WI38 (cell line): ENCODE results near the gene GHR.

Source experiments
- H3K4me3 ChIP-seq: 2 replicates; pipeline ENCODE4 v1.5.1; 2011; ENCODE audit warnings: low read depth, mild to moderate bottlenecking, control low read depth, low read length
- TF ChIP-seq, protein P1 (sequence below): IDR thresholded peaks from 2 replicates; pipeline ENCODE4 v1.5.1; 2012; ENCODE audit warnings: low read depth, mild to moderate bottlenecking, control low read depth, low read length

Gene GHR

DNA sequence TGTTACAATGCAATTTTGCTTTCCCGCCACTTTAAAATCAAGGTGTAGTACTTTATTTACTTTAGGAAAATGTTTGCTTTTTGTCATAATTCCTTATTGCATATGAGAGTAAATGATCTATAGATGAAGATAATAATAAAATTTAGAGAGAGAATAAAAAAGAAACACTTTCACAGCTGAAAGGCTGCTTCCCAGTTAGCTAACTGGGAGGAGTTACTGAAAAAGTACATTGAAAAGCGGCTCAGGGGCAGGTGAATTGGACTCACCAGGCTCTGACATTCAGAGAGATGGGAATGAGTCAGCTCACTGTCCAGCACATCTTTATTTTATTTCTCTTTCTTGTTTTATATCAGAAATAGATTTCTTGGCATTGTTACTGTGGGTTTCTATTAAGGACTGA, 201.7 kb downstream of the GHR start:
- TF ChIP-seq, protein P1, sequence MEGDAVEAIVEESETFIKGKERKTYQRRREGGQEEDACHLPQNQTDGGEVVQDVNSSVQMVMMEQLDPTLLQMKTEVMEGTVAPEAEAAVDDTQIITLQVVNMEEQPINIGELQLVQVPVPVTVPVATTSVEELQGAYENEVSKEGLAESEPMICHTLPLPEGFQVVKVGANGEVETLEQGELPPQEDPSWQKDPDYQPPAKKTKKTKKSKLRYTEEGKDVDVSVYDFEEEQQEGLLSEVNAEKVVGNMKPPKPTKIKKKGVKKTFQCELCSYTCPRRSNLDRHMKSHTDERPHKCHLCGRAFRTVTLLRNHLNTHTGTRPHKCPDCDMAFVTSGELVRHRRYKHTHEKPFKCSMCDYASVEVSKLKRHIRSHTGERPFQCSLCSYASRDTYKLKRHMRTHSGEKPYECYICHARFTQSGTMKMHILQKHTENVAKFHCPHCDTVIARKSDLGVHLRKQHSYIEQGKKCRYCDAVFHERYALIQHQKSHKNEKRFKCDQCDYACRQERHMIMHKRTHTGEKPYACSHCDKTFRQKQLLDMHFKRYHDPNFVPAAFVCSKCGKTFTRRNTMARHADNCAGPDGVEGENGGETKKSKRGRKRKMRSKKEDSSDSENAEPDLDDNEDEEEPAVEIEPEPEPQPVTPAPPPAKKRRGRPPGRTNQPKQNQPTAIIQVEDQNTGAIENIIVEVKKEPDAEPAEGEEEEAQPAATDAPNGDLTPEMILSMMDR, result no peak
- H3K4me3 ChIP-seq, result no peak overlapping the region

- TF ChIP-seq, protein P1, result no peak
- H3K4me3 ChIP-seq, result no peak overlapping the region
Observed at GRCh38 chr5:42626462-42626861, 203.2 kb downstream of the GHR start.

- TF ChIP-seq, protein P1, result no peak
Observed at GRCh38 chr5:42628821-42629220, 205.6 kb downstream of the GHR start.

DNA sequence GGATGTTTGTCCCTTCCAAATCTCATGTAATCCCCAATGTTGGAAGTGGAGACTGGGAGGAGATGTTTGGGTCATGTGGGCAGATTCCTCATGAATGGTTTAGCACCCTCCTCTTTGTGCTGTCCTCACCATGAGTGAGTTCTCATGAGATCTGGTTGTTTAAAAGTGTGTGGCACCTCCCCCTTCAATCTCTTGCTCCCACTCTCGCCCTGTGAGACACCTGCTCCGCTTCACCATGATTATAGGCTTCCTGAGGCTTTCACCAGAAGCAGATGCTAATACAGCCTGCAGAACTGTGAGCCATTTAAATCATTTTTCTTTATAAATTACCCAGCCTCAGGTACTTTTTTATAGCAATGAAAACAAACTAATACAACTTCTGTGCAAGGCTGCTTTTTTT, 206.0 kb downstream of the GHR start:
- no peak overlapping the region for H3K4me3 ChIP-seq
- TF ChIP-seq, protein P1, result no peak

More at GRCh38 chr5:42628821-42629220, 205.6 kb downstream of the GHR start:
- H3K4me3 ChIP-seq, result no peak overlapping the region

DNA sequence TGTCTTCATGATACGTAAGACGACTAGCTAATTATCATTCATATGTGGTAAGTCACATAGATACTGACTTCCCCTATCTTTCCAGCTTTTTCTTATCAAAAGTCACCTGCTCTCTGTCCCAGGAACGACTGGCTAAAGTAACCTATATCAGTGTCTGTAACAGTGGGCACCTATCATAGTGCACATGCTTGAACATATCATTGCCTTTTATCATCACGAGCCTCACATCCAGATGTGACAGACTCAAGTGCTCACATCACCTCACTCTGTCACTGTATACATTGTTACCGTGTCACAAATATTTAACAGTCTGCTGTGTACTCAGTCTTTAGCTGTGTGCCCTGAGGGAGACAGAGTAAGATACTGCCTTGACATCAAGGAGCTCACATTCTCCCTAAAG, 208.0 kb downstream of the GHR start:
- H3K4me3 ChIP-seq, result no peak overlapping the region
- TF ChIP-seq, protein P1, result no peak

DNA sequence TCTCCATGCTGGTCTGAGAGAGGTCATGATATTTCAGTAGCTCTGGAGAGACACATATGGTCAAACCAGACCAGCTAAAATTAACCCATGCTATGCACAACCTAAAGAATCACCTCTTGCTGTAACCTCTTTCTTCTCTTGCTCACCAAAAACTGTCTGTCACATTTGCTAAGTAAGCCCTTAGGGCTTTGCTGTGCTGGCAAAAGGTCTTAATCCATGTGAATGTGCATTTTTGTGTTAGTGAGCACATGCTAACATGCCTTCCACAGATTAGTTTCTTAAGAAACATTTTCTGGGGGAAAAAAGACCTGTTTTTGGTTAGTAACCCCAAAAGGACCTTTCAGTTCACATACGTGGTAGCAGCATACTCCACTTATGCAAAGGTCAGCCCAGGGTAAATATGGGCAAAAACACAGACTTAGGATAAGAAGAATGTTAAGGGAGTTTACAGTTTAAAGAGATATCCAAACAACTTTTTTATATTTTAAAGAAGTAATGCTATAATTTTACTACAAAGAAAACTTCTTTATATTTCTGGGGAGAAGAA, 209.2 kb downstream of the GHR start:
- H3K4me3 ChIP-seq, result no peak overlapping the region
- TF ChIP-seq, protein P1, result no peak

DNA sequence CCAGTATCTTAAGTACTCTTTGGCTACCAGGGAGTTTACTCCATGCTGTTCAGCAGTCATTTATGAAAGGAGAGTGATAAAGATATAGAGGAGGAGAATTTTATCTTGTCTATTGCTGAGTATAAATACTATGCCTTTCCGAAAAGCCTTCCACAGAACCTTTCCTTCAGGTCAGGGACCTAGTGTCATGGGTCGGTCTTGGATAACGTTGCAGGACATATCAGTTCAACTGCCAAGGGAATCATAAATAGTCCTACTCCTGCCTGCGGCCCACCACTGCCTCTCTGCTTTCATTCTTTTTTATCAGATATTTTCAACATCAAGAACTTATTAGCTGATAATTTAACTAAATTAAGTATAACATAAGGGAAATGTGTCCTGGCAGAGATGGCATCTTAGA, 211.3 kb downstream of the GHR start:
- no peak overlapping the region for H3K4me3 ChIP-seq
- TF ChIP-seq, protein P1, result no peak
